Measurements from ENCODE around the gene TYSND1. TPM values are rescaled to one million over a fixed set of nuclear protein-coding genes. Genes with fewer than 3 reads are reported as not detected.
A peak's percentile ranks its signal among the peaks of the same experiment; 100 is the strongest.

The TYSND1 gene
- total and polyA plus RNA-seq, 7 experiments from 2014 or later: 13.8 to 35.9 (median 21.0) TPM

- ChIA-PET CTCF (interaction anchor here (0.8 to 3.8 kb wide), 15 partner anchors 9 to 217 kb away, joined by 3 to 49 read pairs (median 4); partner anchors contain the start of gene SAR1A), POLR2A (interaction anchor here (1.3 to 7.7 kb wide), 9 partner anchors 10 to 257 kb away, joined by 3 to 139 read pairs (median 8); partner anchors contain the start of gene SAR1A)
- H3K4me1 Mint-ChIP-seq: peaks cover 15 to 43% (median 33%) of the 10 kb centered on the region in 7 donors
- H3K9me3 Mint-ChIP-seq: no peaks in the 10 kb centered on the region
- no peaks in the 10 kb centered on the region for H3K9me3 ChIP-seq (ENCODE audit: control insufficient read depth in 2 of 3, low read length in 3 of 3)
- H3K36me3 Mint-ChIP-seq: peaks cover 4 to 25% (median 9%) of the 10 kb centered on the region in 5 donors
- intact Hi-C loops (cut with micrococcal nuclease): loop anchor here (2.0 to 5.0 kb wide), 4 partner anchors 55 to 830 kb away; partner anchors contain the start of gene LRRC20 (in 1 of the 2)
- H3K4me3 Mint-ChIP-seq: peak overlapping the region; percentile 84 to 95 (median 92)
- no peaks in the 10 kb centered on the region for H3K27me3 ChIP-seq (ENCODE audit: control insufficient read depth in 2 of 2, insufficient read depth in 2 of 2, low read length in 2 of 2)
- no peak for DNase-seq
- H3K27ac Mint-ChIP-seq: peak overlapping the region; percentile 87 to 98 (median 93)
- H3K27ac ChIP-seq (ENCODE audit: low read depth, low read length): peak overlapping the region; percentile 80
- no peaks in the 10 kb centered on the region for H3K27me3 Mint-ChIP-seq
- no peak for ATAC-seq
- peaks cover under 1 to 27% (median 11%) of the 10 kb centered on the region in 3 experiments for H3K36me3 ChIP-seq (ENCODE audit: control insufficient read depth in 2 of 3, insufficient read depth in 3 of 3, low read length in 3 of 3)
- peak overlapping the region; percentile 79 for H3K4me3 ChIP-seq (ENCODE audit: low read length)
- peaks cover 13 to 22% of the 10 kb centered on the region in 2 donors for H3K4me1 ChIP-seq (ENCODE audit: control insufficient read depth in 2 of 2, insufficient read depth in 2 of 2, low read length in 2 of 2)
Measured at GRCh38 chr10:70147259-70147625, 742 bp upstream of the TYSND1 start.

GRCh38 chr10:70145666-70146488 is 623 bp downstream of the TYSND1 start:
- ChIA-PET CTCF (interaction anchor here (0.6 to 3.8 kb wide), 32 partner anchors 7 to 1176 kb away, joined by 3 to 49 read pairs (median 4); partner anchors contain the start of genes AIFM2 and SAR1A), POLR2A (interaction anchor here (0.6 to 7.7 kb wide), 23 partner anchors 11 to 681 kb away, joined by 3 to 139 read pairs (median 4); partner anchors contain the start of genes EIF4EBP2, PRF1 and SAR1A)
- peak; percentile 64 to 80 (median 73) for DNase-seq
- no peaks in the 10 kb centered on the region for H3K9me3 Mint-ChIP-seq
- H3K27ac ChIP-seq (ENCODE audit: low read depth, low read length): peak overlapping the region; percentile 80
- H3K27me3 Mint-ChIP-seq: no peaks in the 10 kb centered on the region
- H3K4me1 ChIP-seq (ENCODE audit: control insufficient read depth in 2 of 2, insufficient read depth in 2 of 2, low read length in 2 of 2): peaks cover 13 to 22% of the 10 kb centered on the region in 2 donors
- H3K4me3 ChIP-seq (ENCODE audit: low read length): peak overlapping the region; percentile 79
- H3K4me3 Mint-ChIP-seq: peak overlapping the region; percentile 89 to 96 (median 93)
- H3K36me3 ChIP-seq (ENCODE audit: control insufficient read depth in 2 of 3, insufficient read depth in 3 of 3, low read length in 3 of 3): peaks cover 0 to 15% (median 0%) of the 10 kb centered on the region in 3 experiments
- peak overlapping the region; percentile 72 to 97 (median 93) for H3K27ac Mint-ChIP-seq
- no peaks in the 10 kb centered on the region for H3K9me3 ChIP-seq (ENCODE audit: control insufficient read depth in 2 of 3, low read length in 3 of 3)
- peak; percentile 72 for ATAC-seq
- peaks cover 2 to 14% (median 5%) of the 10 kb centered on the region in 5 donors for H3K36me3 Mint-ChIP-seq
- intact Hi-C loops (cut with micrococcal nuclease): loop anchor here (1.0 to 5.0 kb wide), 16 partner anchors 14 to 829 kb away; partner anchors contain the start of genes AIFM2 (in 2 of the 2), EIF4EBP2 (in 2 of the 2), LRRC20 (in 2 of the 2) and PPA1 (in 2 of the 2)
- H3K4me1 Mint-ChIP-seq: peaks cover 15 to 46% (median 36%) of the 10 kb centered on the region in 7 donors
- no peaks in the 10 kb centered on the region for H3K27me3 ChIP-seq (ENCODE audit: control insufficient read depth in 2 of 2, insufficient read depth in 2 of 2, low read length in 2 of 2)

- Histone ChIP-seq H3K9me3 (ENCODE audit: control insufficient read depth in 2 of 3, low read length in 3 of 3) (no peaks in the 10 kb centered on the region), H3K36me3 (ENCODE audit: control insufficient read depth in 2 of 3, insufficient read depth in 3 of 3, low read length in 3 of 3) (peaks cover 0 to 8% (median 0%) of the 10 kb centered on the region in 3 experiments), H3K27me3 (ENCODE audit: control insufficient read depth in 2 of 2, insufficient read depth in 2 of 2, low read length in 2 of 2) (no peaks in the 10 kb centered on the region), H3K4me3 (ENCODE audit: low read length) (peak overlapping the region; percentile 79), H3K4me1 (ENCODE audit: control insufficient read depth in 2 of 2, insufficient read depth in 2 of 2, low read length in 2 of 2) (peaks cover 13 to 22% of the 10 kb centered on the region in 2 donors), H3K27ac (ENCODE audit: low read depth, low read length) (peak overlapping the region; percentile 80)
- Mint-ChIP-seq H3K4me1 (peaks cover 15 to 51% (median 36%) of the 10 kb centered on the region in 7 donors), H3K27me3 (no peaks in the 10 kb centered on the region), H3K4me3 (peak overlapping the region; percentile 81 to 96 (median 90)), H3K27ac (peak overlapping the region; percentile 14 to 93 (median 83)), H3K9me3 (no peaks in the 10 kb centered on the region), H3K36me3 (peaks cover 0 to 13% (median 5%) of the 10 kb centered on the region in 5 donors)
- intact Hi-C loops (cut with micrococcal nuclease): loop anchor here (5.0 kb wide), 3 partner anchors 57 to 828 kb away; partner anchors contain the start of gene LRRC20 (in 1 of the 2)
- CTCF ChIA-PET: interaction anchor here (1.0 to 3.8 kb wide), 10 partner anchors 9 to 219 kb away, joined by 3 to 49 read pairs (median 10); no protein-coding TSS in a partner anchor
- POLR2A ChIA-PET: interaction anchor here (0.7 to 7.7 kb wide), 8 partner anchors 12 to 76 kb away, joined by 3 to 139 read pairs (median 13); partner anchors contain the start of gene SAR1A
- DNase-seq (peak in 2 of 9 donors; percentile 7 to 21), ATAC-seq (no peak)
Measured at GRCh38 chr10:70145166-70145665, 1.3 kb downstream of the TYSND1 start.

- Mint-ChIP-seq H3K27ac (peak overlapping the region in 8 of 9 donors; percentile 28 to 93 (median 85)), H3K36me3 (peaks cover 0 to 12% (median 0%) of the 10 kb centered on the region in 5 donors), H3K4me3 (peak overlapping the region; percentile 81 to 96 (median 90)), H3K27me3 (no peaks in the 10 kb centered on the region), H3K9me3 (no peaks in the 10 kb centered on the region), H3K4me1 (peaks cover 15 to 50% (median 36%) of the 10 kb centered on the region in 7 donors)
- DNase-seq: no peak
- H3K36me3 ChIP-seq (ENCODE audit: control insufficient read depth in 2 of 3, insufficient read depth in 3 of 3, low read length in 3 of 3): peaks cover 0 to 11% (median 0%) of the 10 kb centered on the region in 3 experiments
- peak overlapping the region; percentile 80 for H3K27ac ChIP-seq (ENCODE audit: low read depth, low read length)
- H3K9me3 ChIP-seq (ENCODE audit: control insufficient read depth in 2 of 3, low read length in 3 of 3): no peaks in the 10 kb centered on the region
- ChIA-PET POLR2A (interaction anchor here (0.6 to 3.7 kb wide), 5 partner anchors 18 to 1674 kb away, joined by 3 to 44 read pairs (median 3); no protein-coding TSS in a partner anchor), CTCF (interaction anchor here (1.0 to 3.8 kb wide), 7 partner anchors 8 to 60 kb away, joined by 3 to 49 read pairs (median 6); no protein-coding TSS in a partner anchor)
- H3K4me1 ChIP-seq (ENCODE audit: control insufficient read depth in 2 of 2, insufficient read depth in 2 of 2, low read length in 2 of 2): peaks cover 13 to 22% of the 10 kb centered on the region in 2 donors
- H3K4me3 ChIP-seq (ENCODE audit: low read length): peak overlapping the region; percentile 79
- ATAC-seq: no peak
- H3K27me3 ChIP-seq (ENCODE audit: control insufficient read depth in 2 of 2, insufficient read depth in 2 of 2, low read length in 2 of 2): no peaks in the 10 kb centered on the region
- intact Hi-C loops (cut with micrococcal nuclease): loop anchor here (5.0 kb wide), 3 partner anchors 58 to 827 kb away; partner anchors contain the start of gene LRRC20 (in 1 of the 2)
Measured at GRCh38 chr10:70144372-70145110, 2.0 kb downstream of the TYSND1 start.

- H3K36me3 ChIP-seq (ENCODE audit: control insufficient read depth in 2 of 3, insufficient read depth in 3 of 3, low read length in 3 of 3): peaks cover 0 to 19% (median 0%) of the 10 kb centered on the region in 3 experiments
- H3K4me3 Mint-ChIP-seq: no peak overlapping the region
- H3K4me1 Mint-ChIP-seq: peaks cover 16 to 51% (median 40%) of the 10 kb centered on the region in 7 donors
- no peaks in the 10 kb centered on the region for H3K9me3 Mint-ChIP-seq
- H3K4me1 ChIP-seq (ENCODE audit: control insufficient read depth in 2 of 2, insufficient read depth in 2 of 2, low read length in 2 of 2): peaks cover 13 to 22% of the 10 kb centered on the region in 2 donors
- no peak overlapping the region for H3K27ac ChIP-seq (ENCODE audit: low read depth, low read length)
- no peaks in the 10 kb centered on the region for H3K27me3 Mint-ChIP-seq
- intact Hi-C loops (cut with micrococcal nuclease): no loop called here
- H3K27ac Mint-ChIP-seq: peak overlapping the region in 3 of 9 donors; percentile 46 to 60 (median 51)
- no peak for DNase-seq
- no peaks in the 10 kb centered on the region for H3K27me3 ChIP-seq (ENCODE audit: control insufficient read depth in 2 of 2, insufficient read depth in 2 of 2, low read length in 2 of 2)
- POLR2A ChIA-PET: interaction anchor here (1.2 kb wide), 1 partner anchor 89 kb away, joined by 3 read pairs; no protein-coding TSS in a partner anchor
- H3K9me3 ChIP-seq (ENCODE audit: control insufficient read depth in 2 of 3, low read length in 3 of 3): no peaks in the 10 kb centered on the region
- no peak overlapping the region for H3K4me3 ChIP-seq (ENCODE audit: low read length)
- H3K36me3 Mint-ChIP-seq: peaks cover 0 to 12% (median 0%) of the 10 kb centered on the region in 5 donors
- no peak for ATAC-seq
- CTCF ChIA-PET: interaction anchor here (0.6 kb wide), 1 partner anchor 225 kb away, joined by 4 read pairs; no protein-coding TSS in a partner anchor
Measured at GRCh38 chr10:70142555-70142954, 3.9 kb downstream of the TYSND1 start.
